H1 (cell line): Measurements from ENCODE around the gene RPTOR. TPM values are rescaled to one million over a fixed set of nuclear protein-coding genes. Genes with fewer than 3 reads are reported as not detected.

Experiments used
- CTCF ChIA-PET: fragments of 300-600 bp; sonication (Branson Sonifier 250); formaldehyde crosslinking; loops from one replicate; lab custom pipeline; 2021; ENCODE audit not compliant: partially characterized antibody; lab: Charles Lee
- POLR2A ChIA-PET: fragments of 300-600 bp; sonication (Branson Sonifier 250); formaldehyde crosslinking; loops from one replicate; lab custom pipeline; 2021; ENCODE audit warnings: inconsistent platforms; ENCODE audit not compliant: partially characterized antibody; lab: Charles Lee
- DNase-seq, 2 experiments: peaks; one replicate each; pipeline versions ENCODE4 v3.0.0 to v3.0.0-alpha.2; 2010 to 2022; ENCODE audit warnings: low spot score in 2 of 2, low read depth in 1 of 2, mixed read lengths in 1 of 2
- FAIRE-seq: peaks from 2 replicates; lab custom pipeline; 2011; peaks lifted over from hg19 to GRCh38; lab: Jason Lieb, UNC
- H2AFZ ChIP-seq: 2 replicates; pipeline ENCODE4 v1.8.1; 2012; ENCODE audit warnings: low read length, inconsistent platforms
- H2AK5ac ChIP-seq: 2 replicates; pipeline ENCODE4 v1.6.1; 2013; ENCODE audit warnings: low read depth, low read length
- H2BK120ac ChIP-seq: replicated peaks from 2 replicates; pipeline ENCODE3; 2013; ENCODE audit warnings: low read depth, low read length, inconsistent platforms
- H2BK12ac ChIP-seq: 2 replicates; pipeline ENCODE4 v1.6.1; 2013; ENCODE audit warnings: low read depth, low read length
- H2BK15ac ChIP-seq: 2 replicates; pipeline ENCODE4 v1.6.1; 2013; ENCODE audit warnings: low read length
- H2BK20ac ChIP-seq: 2 replicates; pipeline ENCODE4 v1.6.1; 2013; ENCODE audit warnings: low read length
- H2BK5ac ChIP-seq: 2 replicates; pipeline ENCODE4 v1.6.1; 2013; ENCODE audit warnings: low read depth, low read length
- H3K14ac ChIP-seq: 2 replicates; pipeline ENCODE4 v1.6.1; 2013; ENCODE audit warnings: inconsistent platforms; ENCODE audit not compliant: insufficient read length
- H3K18ac ChIP-seq: 2 replicates; pipeline ENCODE4 v1.6.1; 2013; ENCODE audit warnings: low read length; ENCODE audit errors: extremely low read depth
- H3K23ac ChIP-seq: 2 replicates; pipeline ENCODE4 v1.6.1; 2013; ENCODE audit warnings: inconsistent platforms; ENCODE audit not compliant: insufficient read length
- H3K23me2 ChIP-seq: 2 replicates; pipeline ENCODE4 v1.6.1; 2013; ENCODE audit warnings: low read depth, low read length
- H3K27ac ChIP-seq: 2 replicates; pipeline ENCODE4 v1.6.1; 2011; ENCODE audit warnings: low read depth, low read length, inconsistent platforms
- H3K27me3 ChIP-seq, 4 experiments: replicated peaks in 1 of 4; 1 replicate in 1 of 4; 2 replicates in 3 of 4; pipeline versions ENCODE4 v1.6.1 to v1.8.1; 2011 to 2013; ENCODE audit warnings: low read length in 3 of 4, mild to moderate bottlenecking in 3 of 4, inconsistent platforms in 2 of 4, mixed read lengths in 2 of 4, moderate library complexity in 1 of 4; ENCODE audit not compliant: control insufficient read depth in 3 of 4, insufficient read depth in 3 of 4; ENCODE audit errors: extremely low read depth in 1 of 4
- H3K36me3 ChIP-seq, 4 experiments: 2 replicates each; pipeline versions ENCODE4 v1.6.1 to v1.8.1; 2011 to 2013; ENCODE audit warnings: mild to moderate bottlenecking in 4 of 4, low read length in 3 of 4, moderate library complexity in 2 of 4, control low read depth in 1 of 4, inconsistent platforms in 1 of 4; ENCODE audit not compliant: insufficient read depth in 4 of 4, control insufficient read depth in 2 of 4
- H3K4ac ChIP-seq: replicated peaks from 2 replicates; pipeline ENCODE3; 2013; ENCODE audit warnings: low read length, low read depth, mixed read lengths, inconsistent platforms; ENCODE audit not compliant: insufficient read length
- H3K4me1 ChIP-seq, 4 experiments: replicated peaks in 1 of 4; 1 replicate in 1 of 4; 2 replicates in 3 of 4; pipeline versions ENCODE4 v1.6.1 to v1.8.1; 2011 to 2013; ENCODE audit warnings: low read length in 3 of 4, inconsistent platforms in 2 of 4, mixed read lengths in 1 of 4; ENCODE audit not compliant: insufficient read depth in 4 of 4, control insufficient read depth in 3 of 4
- H3K4me2 ChIP-seq, 2 experiments: 2 replicates each; pipeline versions ENCODE4 v1.6.1 to v1.8.1; 2011 to 2013; ENCODE audit warnings: low read depth in 2 of 2, low read length in 2 of 2, control low read depth in 1 of 2, inconsistent platforms in 1 of 2, mild to moderate bottlenecking in 1 of 2; ENCODE audit not compliant: insufficient read depth in 1 of 2
- H3K4me3 ChIP-seq, 4 experiments: fragments of 200-600, 300-600 bp in 1 of 4; sonication (generic), shearing (Covaris generic), sonication (Bioruptor Twin) in 1 of 4; 2 replicates each; pipeline versions ENCODE4 v1.5.1 to v1.8.1; 2011 to 2016; ENCODE audit warnings: low read length in 4 of 4, low read depth in 3 of 4, control low read depth in 2 of 4, inconsistent platforms in 2 of 4, mild to moderate bottlenecking in 2 of 4, mixed read lengths in 1 of 4, moderate library complexity in 1 of 4; ENCODE audit not compliant: insufficient read depth in 2 of 4; ENCODE audit errors: extremely low read depth in 1 of 4
- H3K56ac ChIP-seq: replicated peaks from 2 replicates; pipeline ENCODE3; 2013; ENCODE audit warnings: low read depth, mild to moderate bottlenecking, mixed read lengths, low read length, inconsistent platforms; ENCODE audit not compliant: insufficient read length
- H3K79me1 ChIP-seq: 2 replicates; pipeline ENCODE4 v1.6.1; 2013; ENCODE audit warnings: low read depth, low read length, control low read depth
- H3K79me2 ChIP-seq, 2 experiments: 2 replicates each; pipeline versions ENCODE4 v1.6.1 to v1.8.1; 2012 to 2013; ENCODE audit warnings: low read length in 2 of 2, mild to moderate bottlenecking in 2 of 2, inconsistent platforms in 1 of 2; ENCODE audit not compliant: insufficient read depth in 2 of 2, control insufficient read depth in 1 of 2
- H3K9ac ChIP-seq, 4 experiments: replicated peaks in 1 of 4; 1 replicate in 1 of 4; 2 replicates in 3 of 4; pipeline versions ENCODE4 v1.6.1 to v1.8.1; 2011 to 2013; ENCODE audit warnings: low read depth in 3 of 4, low read length in 3 of 4, control low read depth in 2 of 4, mild to moderate bottlenecking in 2 of 4, moderate library complexity in 2 of 4, inconsistent platforms in 1 of 4; ENCODE audit errors: extremely low read depth in 1 of 4
- H3K9me3 ChIP-seq, 2 experiments: 2 replicates each; pipeline versions ENCODE4 v1.6.1 to v1.8.1; 2012 to 2013; ENCODE audit warnings: mild to moderate bottlenecking in 2 of 2, moderate library complexity in 2 of 2, control low read depth in 1 of 2, inconsistent platforms in 1 of 2, low read depth in 1 of 2, low read length in 1 of 2, mixed read lengths in 1 of 2; ENCODE audit not compliant: insufficient read depth in 2 of 2
- H4K20me1 ChIP-seq, 2 experiments: replicated peaks in 1 of 2; 2 replicates each; pipeline versions ENCODE3 to v1.8.1; 2011 to 2013; ENCODE audit warnings: inconsistent platforms in 2 of 2, low read length in 2 of 2, mild to moderate bottlenecking in 1 of 2; ENCODE audit not compliant: insufficient read depth in 2 of 2, control insufficient read depth in 1 of 2
- H4K5ac ChIP-seq: 2 replicates; pipeline ENCODE4 v1.6.1; 2013; ENCODE audit warnings: low read length, low read depth, mixed read lengths, inconsistent platforms; ENCODE audit not compliant: insufficient read length
- H4K8ac ChIP-seq: 2 replicates; pipeline ENCODE4 v1.8.0; 2013; ENCODE audit warnings: mild to moderate bottlenecking, moderate library complexity, low read length, inconsistent platforms; ENCODE audit not compliant: insufficient read depth; ENCODE audit errors: extremely low read depth
- H4K91ac ChIP-seq: replicated peaks from 2 replicates; pipeline ENCODE3; 2013; ENCODE audit warnings: low read length, mixed read lengths, inconsistent platforms; ENCODE audit not compliant: insufficient read length
- ASH2L ChIP-seq: fragments of 200-600, 300-600 bp; sonication (generic); IDR thresholded peaks from one replicate; pipeline ENCODE4 v1.7.1; 2017; ENCODE audit warnings: low read length
- E2F6 ChIP-seq: IDR thresholded peaks from 2 replicates; pipeline ENCODE4 v1.6.1; 2012; ENCODE audit warnings: inconsistent platforms
- WGBS, 2 experiments: shearing (Covaris generic) in 1 of 2; methylation state at CpG; one replicate each; pipeline versions ENCODE4 v1.1.6 to v1.1.7; 2013 to 2015; ENCODE audit warnings: low lambda C conversion rate in 2 of 2, mixed read lengths in 2 of 2, inconsistent platforms in 1 of 2, low coverage in 1 of 2, missing lambda C conversion rate in 1 of 2; ENCODE audit not compliant: insufficient replicate concordance in 2 of 2, insufficient coverage in 1 of 2, insufficient read length in 1 of 2; ENCODE audit errors: extremely low coverage in 1 of 2, missing lambda C conversion rate in 1 of 2; 5-methylcytosine and 5-hydroxymethylcytosine counted together
- polyA plus RNA-seq, 7 experiments: library from polyadenylated mRNA; depleted of rRNA in 3 of 7; stranded (reverse) in 5 of 7; unstranded in 2 of 7; fragments of >200 nt in 5 of 7; fragments of 200-250 nt in 2 of 7; gene quantifications; 1 replicate in 5 of 7; 2 replicates in 1 of 7; 4 replicates in 1 of 7; pipeline versions ENCODE4 v1.2.1 to v1.2.3, GENCODE V29; 2011 to 2013; ENCODE audit warnings: missing spikeins in 2 of 7, mixed read lengths in 2 of 7
- total RNA-seq: library from RNA; stranded (reverse); fragmentation: NEBNext Ultra II Directional; extraction: Animal tissue kit (Norgen Biotek cat#: 25700); gene quantifications from 2 replicates; pipeline ENCODE4 v1.2.1, GENCODE V29; 2021

The RPTOR gene
- total and polyA plus RNA-seq, 2 of the 8 experiments (the other 6 are each of a cell fraction or from before 2014, with no cell fraction given): 6.9 to 28.7 TPM

GRCh38 chr17:80978499-80979497 lies 434.2 kb downstream of the RPTOR start:
- H3K18ac ChIP-seq: no peak overlapping the region
- H2AK5ac ChIP-seq: no peak overlapping the region
- no peak overlapping the region for H3K23ac ChIP-seq
- no peak overlapping the region for H2AFZ ChIP-seq
- no peak overlapping the region for H2BK12ac ChIP-seq
- no peak for DNase-seq
- H3K56ac ChIP-seq: no peak overlapping the region
- H2BK120ac ChIP-seq: no peak overlapping the region
- 90% methylated on average over 31 of the region's 31 CpGs; no CpG with 5 or more reads in 1 of the 2 experiments for WGBS, 2 experiments
- no peak overlapping the region for H2BK20ac ChIP-seq
- no peak overlapping the region for H4K5ac ChIP-seq
- H3K23me2 ChIP-seq: peaks cover 6% of the 10 kb centered on the region; the same call in 1 of the 2 replicates
- H2BK15ac ChIP-seq: no peak overlapping the region
- H3K4me2 ChIP-seq: no peak overlapping the region
- H3K14ac ChIP-seq: no peak overlapping the region
- H2BK5ac ChIP-seq: no peak overlapping the region
- H3K9ac ChIP-seq: no peak overlapping the region; a peak in 1 of 7 replicates
- no peak for FAIRE-seq
- H4K91ac ChIP-seq: no peak overlapping the region
- no peak overlapping the region for H3K4me3 ChIP-seq
- H4K8ac ChIP-seq: peak overlapping the region; percentile 57; the same call in 1 of the 2 replicates
- peak; percentile 41; the same call in 1 of the 2 replicates for TF ChIP-seq E2F6
- no peak for TF ChIP-seq ASH2L
- no peaks in the 10 kb centered on the region for H3K36me3 ChIP-seq
- ChIA-PET POLR2A (interaction anchor here (0.9 to 1.0 kb wide), 2 partner anchors 10 to 114 kb away, joined by 3 to 4 read pairs; no protein-coding TSS in a partner anchor), CTCF (interaction anchor here (0.7 to 2.2 kb wide), 13 partner anchors 8 to 548 kb away, joined by 3 to 13 read pairs (median 3); no protein-coding TSS in a partner anchor)
- peaks cover 0 to 9% (median 4%) of the 10 kb centered on the region in 4 experiments; a peak in 4 of 7 replicates for H3K27me3 ChIP-seq
- H4K20me1 ChIP-seq: no peaks in the 10 kb centered on the region
- peaks cover 0 to 8% (median 1%) of the 10 kb centered on the region in 4 experiments; a peak in 4 of 7 replicates for H3K4me1 ChIP-seq
- H3K79me1 ChIP-seq: no peaks in the 10 kb centered on the region
- H3K9me3 ChIP-seq: no peaks in the 10 kb centered on the region
- H3K79me2 ChIP-seq: no peaks in the 10 kb centered on the region
- H3K27ac ChIP-seq: no peak overlapping the region
- H3K4ac ChIP-seq: no peak overlapping the region
